ENCODE measurements around the gene ZNF609.
"Not testable (repeated sequence)": the region's sequence is repeated elsewhere in the genome, so short reads cannot be mapped to it uniquely, and the experiment has no call there.

Gene ZNF609

DNA sequence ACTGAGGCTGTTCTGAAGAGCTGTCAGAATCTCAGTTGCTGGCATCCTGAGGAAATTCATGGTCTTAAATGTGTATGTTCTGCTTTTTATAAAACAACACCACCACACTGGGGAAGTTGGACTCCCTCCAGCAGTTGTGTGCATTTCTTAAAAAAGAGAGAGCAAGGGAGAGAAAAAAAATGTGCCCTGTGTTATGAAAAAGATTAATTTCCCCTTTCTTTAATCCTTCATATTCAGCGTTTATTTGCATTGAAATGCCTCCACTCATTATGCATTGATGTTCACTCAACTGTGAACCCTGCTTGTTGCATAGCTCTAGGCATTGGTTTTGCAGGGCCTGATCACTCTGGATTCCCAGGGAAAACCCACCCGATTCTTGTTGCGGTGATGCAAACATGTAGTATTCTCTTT, 4.4 kb upstream of the ZNF609 start:
- no peak for DNase-seq (ENCODE audit: low read depth, low spot score)

DNA sequence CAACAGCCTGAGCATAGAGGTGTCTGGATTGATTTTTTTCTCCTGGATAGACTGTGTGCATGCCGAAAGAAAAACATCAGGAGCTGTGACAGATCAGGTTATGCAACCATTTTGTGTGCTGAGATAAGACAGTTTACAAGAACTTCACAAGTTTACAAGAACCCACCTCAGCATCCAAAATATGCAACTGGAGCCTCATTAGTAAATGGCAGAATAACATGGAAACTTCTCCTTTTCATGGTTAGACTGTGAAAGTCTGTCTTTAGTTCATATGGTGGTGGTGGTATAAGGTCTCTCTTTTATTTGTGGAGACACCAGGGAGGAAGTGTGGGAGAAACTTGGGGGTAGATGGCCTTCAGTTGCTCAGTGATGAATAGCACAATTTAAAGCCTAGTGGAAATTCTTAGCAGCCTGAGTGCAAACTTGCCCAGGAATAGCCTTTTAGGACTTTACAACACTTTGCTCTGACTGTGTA, 3.7 kb upstream of the ZNF609 start:
- no peak for DNase-seq (ENCODE audit: low read depth, low spot score)

DNA sequence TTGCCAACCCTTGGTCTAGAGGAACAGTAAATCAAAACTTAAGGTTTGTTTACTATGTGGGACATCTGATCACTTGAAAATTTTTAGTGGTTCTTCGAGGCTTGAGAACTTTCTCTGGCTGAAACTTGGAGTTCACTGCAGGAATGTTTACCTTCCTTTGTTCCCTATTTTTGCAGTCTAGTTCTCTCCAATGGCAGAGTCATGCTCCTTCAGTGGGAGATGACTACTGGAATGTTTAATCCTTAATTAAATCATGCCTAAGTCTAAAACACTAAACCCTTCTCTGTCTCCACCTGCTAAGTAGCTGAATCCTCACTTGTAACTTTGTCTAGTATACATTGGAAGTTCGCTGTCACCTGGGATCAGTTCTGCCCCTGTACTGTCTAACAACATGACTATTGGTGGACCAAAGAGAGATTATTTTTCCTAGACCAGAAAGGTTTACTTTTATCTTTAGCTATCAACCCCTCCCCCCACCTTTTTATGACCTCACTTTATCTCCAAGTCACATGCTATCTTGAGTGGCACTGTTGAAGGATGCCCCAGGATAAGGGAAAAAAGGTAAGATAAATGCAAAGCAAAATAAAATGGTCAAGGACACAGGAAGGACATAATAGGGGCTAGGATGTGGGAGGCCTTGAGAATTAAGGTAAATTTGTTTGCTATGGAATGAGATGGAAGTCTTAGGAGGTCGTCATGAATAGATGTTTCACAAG, 1.2 kb upstream of the ZNF609 start:
- no peak for DNase-seq (ENCODE audit: low read depth, low spot score)

DNA sequence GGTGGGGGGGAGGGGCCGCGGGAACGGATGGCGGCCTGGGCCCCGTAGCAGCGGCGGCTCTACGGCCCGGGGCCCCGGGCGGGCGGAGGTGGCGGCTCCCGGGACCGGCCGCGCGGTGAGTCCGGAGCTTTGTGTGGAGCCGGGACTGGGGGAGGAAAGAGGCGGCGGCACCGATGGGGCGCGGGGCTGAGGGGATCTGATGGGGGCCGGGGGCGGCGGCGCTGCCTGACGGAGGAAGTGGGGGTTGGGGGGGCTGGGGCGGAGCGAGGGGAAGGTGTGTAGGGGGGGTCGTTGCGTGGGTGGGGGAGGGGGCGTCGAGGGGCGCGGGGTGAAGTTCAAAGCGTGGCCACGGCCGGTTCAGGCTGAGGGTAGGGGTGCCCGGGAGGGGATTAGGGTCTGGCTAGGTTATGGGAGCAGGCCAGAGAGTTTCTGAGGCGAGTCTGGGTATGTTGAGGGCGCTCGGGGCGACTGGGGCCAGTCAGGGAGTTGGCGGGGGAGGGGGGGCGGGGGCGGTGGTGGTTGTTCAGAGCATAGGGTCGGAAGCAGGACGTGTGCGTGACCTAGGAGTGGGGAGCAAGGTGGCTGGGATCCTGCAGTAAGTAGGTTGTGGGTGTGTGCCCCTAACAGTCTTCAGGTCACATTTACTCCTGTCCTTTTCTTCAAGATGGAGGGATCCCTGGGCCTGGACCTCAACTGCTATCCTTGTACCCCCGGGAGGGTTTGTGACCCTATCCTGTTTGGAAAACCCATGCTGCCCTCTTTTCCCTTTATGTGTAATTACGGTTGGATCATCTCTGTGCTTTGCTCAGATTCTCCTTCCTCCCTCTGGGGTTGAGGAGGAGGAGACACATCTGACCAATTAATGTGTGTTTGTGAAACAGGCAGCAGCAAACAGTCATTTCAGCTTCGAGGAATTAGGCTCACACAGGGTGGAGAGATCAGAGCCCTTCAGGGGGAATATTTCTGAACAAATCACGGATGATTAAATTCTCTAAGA, 644 bp downstream of the ZNF609 start:
- peak; percentile 2 for DNase-seq (ENCODE audit: low read depth, low spot score)

DNA sequence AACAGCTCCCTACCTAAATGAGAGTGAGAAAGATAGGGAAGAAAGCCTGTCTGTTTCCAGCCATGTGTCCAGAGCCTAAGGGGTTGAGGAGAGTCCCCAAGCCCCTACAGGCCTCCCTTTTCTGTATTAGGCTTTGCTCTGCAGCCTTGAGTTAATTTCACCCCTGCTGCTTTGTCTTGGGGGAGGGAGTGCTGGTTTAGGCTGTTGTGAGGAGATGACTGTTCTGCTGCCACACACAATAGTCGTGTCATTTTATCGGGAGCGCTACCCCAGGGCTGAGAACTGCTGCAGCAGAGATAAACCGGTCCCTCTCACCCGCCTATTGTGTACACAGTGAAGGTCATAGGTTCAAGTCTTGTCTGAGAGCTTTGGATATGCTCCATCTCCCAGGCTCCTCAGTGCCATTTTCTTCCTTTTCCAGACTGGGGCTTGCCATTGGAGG, 1.4 kb downstream of the ZNF609 start:
- DNase-seq (ENCODE audit: low read depth, low spot score) = no peak

DNA sequence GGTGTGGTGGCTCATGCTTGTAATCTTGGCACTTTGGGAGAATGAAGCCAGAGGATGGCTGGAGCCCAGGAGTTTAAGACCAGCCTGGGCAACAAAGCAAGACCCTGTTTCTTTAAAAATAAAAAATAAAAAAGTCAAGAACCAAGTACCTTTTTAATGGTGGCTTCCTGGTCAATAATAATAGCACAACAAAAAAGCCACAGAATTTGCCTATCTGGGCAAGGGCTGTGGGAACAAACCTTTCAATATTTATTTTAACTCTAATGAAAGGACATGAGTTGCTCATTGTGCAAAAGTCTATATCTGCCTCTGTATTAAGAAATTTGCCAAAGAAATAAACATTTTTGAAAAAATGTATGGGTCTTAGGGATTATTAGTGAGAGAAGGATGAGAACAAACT, 2.1 kb downstream of the ZNF609 start:
- no peak for DNase-seq (ENCODE audit: low read depth, low spot score)

DNA sequence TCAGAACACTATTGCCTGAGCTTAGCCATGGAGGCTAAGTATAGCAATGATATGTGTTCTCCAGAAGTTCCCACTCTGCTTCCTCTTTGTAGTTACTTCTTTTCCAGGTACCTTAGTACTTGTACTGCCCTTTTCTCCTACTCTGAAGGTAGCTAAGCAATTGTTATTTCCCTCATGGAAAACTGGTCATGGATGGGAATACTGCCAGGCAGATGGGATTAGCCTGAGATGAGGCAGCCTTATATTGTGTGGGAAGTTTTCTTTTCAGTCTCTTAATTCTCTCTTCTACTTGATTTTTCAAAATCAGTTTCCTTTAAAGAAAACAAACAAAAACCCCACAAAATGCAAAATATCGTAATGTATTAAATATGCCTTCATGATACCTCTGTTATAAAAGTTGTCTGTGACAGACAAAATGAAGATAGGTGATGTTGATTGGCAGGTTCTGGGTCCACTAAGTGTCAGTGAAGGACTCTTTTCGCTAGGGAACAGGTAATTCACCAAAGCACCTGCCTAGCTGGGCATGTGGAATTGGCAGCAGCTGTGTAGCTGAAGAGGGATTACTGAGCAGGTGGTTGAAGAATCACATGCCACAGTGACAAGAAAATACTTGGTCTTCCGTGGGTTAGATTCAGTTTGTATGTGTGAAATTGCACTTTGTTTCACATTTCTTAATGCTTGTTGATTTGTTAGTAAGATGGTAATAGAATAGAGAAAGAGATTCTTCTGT, 4.1 kb downstream of the ZNF609 start:
- no peak for DNase-seq (ENCODE audit: low read depth, low spot score)

DNA sequence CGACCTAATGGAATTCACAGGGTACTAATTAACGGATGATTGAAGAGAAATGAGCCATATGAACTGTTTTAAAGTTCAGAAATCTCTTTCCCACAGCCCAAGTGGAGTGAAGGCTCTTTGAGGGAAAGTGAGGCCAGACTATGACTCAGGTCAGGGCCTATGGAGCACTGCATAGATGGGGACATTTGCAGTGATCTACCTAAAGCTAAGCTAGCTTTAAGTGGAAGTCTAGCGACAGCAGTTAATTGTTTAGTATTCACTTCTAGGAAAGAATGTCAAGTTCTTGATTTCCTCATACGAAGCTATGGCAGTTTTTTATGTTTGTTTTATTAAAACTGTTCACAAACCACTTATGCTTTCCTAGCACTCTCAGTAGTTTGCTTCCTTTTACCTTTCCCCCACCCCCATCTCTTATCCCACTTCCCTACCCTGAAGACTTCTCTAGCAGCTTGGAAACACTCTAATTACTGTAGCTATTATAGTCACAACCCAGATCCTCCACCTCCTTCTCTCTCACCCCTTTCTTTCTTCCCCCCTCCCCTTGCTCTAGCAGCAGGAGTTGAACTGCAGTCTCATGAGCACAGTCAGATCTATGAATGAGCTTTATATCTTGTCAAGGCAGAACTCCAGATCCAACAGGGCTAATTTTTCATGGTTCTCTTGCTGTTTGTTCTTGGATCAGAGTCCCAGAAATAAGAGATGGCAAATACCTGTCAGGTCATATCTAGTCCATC, 6.2 kb downstream of the ZNF609 start:
- DNase-seq (ENCODE audit: low read depth, low spot score) = no peak

DNA sequence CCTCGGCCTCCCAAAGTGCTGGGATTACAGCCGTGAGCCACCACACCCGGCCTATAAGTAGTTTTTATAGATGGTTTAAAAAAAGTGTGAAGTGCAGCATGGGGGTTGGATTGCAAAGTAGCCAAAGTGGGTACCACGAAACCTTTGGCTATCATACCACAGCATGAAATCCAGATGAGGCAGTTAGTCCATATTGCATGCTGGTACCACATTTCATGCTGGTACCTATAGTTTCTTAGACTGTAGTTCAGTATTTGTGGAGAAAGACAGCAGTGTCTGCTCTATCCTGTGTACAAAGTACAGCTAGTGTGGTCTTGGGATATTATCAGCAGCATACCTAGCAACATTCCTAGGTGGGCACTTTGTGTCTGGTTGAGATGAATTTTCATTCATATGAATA, 11.8 kb downstream of the ZNF609 start:
- no peak for DNase-seq (ENCODE audit: low read depth, low spot score)

DNA sequence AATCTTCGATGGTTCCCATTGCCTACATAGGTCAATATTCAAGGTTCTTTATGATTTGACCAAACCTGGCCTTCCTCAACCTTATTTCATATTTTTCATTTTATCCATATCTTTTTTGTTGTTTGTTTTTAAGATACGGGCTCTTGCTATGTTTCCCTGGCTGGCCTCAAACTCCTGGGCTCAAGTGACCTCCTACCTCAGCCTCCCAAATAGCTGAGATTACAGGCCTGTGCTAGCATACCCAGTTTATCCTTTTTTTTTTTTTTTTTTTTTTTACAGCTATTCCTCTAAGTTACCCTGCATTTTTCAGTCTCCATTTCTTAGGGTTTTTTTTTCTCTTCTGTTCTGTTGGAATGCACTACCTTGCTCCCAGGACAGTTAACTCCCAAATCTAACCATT, 14.5 kb downstream of the ZNF609 start:
- no peak for DNase-seq (ENCODE audit: low read depth, low spot score)

DNA sequence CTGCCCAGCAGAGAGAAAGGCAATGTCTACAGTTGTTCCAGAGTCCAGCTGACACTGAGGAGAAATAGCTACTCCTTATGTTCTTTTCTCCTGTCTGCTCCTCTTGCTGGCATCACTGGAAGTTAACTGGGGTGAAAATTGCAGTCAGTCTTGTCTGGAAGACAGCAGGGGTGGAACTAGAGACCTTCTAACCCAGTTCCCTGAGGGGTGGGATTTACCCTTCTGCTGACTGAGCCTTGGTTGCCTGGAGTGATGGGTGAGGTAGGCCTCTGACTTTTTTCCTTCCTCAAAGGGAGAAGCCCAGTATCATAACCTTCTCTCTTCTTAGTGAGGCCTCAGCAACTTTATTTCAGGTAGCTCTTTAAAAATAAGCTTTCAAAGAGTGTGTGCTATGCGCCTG, 16.2 kb downstream of the ZNF609 start:
- DNase-seq (ENCODE audit: low read depth, low spot score) = no peak

DNA sequence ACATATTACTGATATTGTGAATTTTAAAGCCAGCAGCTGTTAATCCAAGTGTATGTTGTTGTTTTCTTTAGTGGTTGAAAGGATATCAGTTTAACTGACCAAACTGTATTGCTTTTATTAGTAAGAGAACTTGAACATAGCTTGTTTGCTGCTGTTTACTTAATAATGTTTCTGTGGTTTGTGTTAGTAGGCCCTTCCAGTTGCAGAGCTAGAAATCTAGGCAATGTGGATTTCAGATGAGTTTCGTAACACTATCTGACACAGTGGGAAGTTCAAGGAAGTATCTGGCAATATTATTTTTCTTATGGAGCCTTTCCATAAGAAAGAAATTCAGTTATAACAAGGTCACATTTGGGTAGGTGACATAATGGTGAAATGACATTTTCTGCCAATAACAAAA, 18.5 kb downstream of the ZNF609 start:
- DNase-seq (ENCODE audit: low read depth, low spot score) = no peak

DNA sequence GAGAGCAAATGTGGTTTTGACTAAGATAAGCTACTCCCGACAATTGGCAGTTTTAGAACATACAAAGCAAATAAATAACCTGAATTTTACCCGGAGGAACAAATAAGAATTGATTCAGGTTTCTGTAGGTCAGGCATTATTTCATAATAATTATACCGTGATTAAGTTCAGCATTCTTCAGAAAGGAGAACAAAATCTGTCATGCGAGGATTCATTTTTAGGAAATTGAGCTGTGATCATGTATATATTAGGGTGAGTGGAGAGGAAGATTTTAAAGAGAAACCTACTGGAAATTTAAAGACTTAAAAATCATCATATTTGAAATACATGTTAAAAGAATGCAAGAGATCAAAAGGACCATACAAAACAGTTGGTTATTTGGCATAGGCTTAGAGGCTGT, 20.5 kb downstream of the ZNF609 start:
- no peak for DNase-seq (ENCODE audit: low read depth, low spot score)

DNA sequence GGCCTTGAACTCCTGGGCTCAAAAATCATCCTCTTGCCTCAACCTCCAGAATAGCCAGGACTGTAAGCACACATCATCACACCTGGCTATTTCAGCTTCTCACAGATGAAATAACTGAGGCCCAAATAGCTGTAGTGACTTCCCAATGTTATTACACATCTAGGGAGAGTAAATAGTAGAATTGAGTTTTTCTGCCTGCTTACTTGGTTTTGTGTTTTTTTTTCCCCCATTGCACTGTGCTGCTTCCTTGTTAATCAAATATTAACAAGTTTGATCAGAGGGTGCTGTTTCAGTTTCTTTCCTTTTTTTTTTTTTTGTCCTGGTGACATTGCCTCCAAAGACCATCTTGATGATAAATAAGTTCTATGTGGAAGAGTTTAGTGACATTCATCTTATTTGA, 23.4 kb downstream of the ZNF609 start:
- DNase-seq (ENCODE audit: low read depth, low spot score) = no peak

DNA sequence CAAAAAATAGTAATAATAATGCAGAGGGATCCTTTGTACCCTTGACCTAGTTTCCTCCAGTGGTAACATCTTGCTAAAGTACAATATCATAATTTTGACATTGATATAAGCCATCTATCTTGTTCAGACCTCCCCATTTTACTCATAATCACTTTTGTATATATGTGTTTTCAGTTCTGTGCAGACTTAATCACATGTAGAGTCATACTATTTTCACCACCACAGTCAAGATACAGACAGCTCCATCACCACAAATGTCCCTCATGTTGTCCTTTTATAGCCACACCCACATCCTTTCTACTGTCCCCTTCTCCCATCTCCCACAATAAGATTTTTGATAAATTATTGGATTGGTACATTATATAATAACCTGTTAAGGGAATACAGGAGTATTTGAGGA, 25.4 kb downstream of the ZNF609 start:
- no peak for DNase-seq (ENCODE audit: low read depth, low spot score)

DNA sequence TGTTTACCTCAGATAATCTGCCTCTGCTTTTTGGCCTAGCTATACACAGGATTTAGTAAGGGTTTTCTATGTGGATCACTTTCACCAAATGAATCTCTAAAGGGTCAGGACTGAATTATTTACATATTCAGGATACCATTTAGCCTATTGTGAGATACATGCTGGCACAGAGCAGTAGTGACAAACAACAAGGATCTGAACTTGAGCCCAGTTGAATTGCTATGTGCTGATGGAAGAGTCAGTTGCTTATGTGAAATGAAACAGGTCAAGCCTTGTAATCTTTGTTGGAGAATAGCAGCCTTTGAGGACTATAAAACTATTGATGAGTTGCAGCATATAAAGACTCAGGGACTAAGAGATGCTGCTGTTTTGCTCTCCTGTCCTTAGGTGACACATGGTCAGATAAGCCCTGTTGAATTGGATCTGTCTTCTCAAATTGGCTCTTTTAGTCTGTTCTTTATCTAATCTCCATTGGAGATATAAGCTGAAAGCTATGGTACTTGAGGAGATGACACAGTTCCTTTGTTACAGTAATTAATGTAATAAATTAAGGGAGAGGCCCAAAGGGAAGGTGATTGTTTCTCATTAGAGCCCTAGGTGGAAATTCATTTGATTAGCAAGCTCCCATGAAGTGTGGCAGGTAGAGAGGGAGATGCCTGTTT, 30.4 kb downstream of the ZNF609 start:
- DNase-seq (ENCODE audit: low read depth, low spot score) = no peak

DNA sequence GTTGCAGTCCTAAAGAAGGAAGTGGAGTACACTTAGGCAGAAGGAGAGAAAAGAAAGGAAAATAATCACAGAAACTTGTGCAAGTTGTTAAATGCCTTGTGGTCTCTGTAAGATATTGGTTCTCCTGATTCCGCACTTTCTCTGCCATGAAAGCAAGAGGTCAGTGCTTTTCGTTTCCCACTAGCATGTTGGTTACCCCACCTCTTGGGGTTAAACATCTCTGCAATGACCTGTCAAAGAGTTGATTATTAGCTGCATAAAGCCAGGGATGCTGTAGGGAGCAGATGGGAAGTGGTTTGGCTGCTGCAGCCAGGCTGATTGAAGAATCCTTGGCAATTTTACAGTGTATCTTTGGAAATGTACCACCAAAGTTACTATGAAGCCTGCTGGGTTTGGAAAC, 33.3 kb downstream of the ZNF609 start:
- no peak for DNase-seq (ENCODE audit: low read depth, low spot score)

DNA sequence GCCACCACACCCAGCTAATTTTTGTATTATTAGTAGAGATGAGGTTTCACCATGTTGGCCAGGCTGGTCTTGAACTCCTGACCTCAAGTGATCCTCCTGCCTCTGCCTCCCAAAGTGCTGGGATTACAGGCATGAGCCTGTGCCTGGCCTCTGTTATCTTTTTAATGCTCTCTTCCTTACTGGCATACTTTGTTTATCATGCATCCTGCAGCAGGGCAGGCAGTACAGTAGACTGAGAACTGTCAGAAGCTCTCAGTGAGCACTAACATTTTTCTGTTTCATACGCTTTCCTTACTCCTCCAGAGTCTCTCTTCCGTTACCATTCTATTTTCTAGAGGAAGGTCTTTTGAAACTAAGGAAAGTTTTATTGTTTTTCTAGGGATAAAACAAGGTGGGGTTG, 35.6 kb downstream of the ZNF609 start:
- DNase-seq (ENCODE audit: low read depth, low spot score) = not testable (repeated sequence)

DNA sequence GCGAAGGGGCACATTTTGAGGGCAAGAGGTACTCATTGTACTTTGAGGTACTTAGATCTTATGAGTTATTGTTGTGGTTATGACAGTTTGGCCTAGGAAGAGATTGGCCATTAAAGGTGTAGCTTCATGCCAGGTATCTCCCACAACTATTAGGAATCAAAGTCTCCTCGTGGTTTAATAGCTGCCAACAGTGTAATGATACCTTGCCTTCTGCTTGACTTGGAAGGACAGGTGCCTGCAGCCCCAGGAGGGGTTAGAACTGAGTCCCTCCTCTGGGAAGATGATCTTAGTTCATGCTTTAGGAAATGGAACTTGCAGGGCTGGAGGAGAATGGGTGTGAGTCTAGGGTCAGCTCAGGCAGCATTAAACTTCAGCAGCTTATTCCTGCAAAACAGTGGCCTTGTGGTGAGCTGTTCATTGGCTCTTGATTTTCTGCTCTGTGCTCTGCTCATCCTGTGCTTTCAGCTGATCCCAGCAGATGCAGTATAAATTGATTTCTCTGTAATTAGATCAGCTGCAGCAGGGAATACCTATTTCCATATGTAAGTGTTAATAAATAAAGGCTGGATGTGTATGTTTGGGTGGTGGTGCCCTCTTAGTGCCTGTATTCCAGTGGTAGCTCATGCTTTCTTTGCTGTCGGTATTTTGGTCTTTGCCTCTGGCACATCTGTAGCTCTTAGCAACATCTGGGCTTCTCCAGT, 40.5 kb downstream of the ZNF609 start:
- DNase-seq (ENCODE audit: low read depth, low spot score) = no peak

DNA sequence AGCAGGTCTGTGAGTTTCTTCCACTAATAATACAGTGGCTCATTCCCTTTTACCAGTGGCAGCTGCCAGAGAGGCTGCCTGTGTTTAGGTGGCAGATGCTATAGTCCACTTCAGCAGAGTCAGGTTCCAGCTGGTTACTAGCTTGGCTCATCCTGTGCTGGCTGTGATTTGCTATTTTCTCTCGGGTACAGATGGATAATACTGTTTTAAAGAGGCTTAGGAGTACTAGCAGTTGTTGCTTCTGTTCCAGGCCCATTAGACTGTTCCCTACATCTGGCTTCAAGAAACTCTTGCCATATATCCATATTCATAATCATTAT, 41.0 kb downstream of the ZNF609 start:
- DNase-seq (ENCODE audit: low read depth, low spot score) = no peak

Measured in activated naive CD8-positive, alpha-beta T cell treated with anti-CD3 and anti-CD28 coated beads, Interleukin-2, amount 50 U/mL, for 16 hours (primary cell).